Breast epithelium (tissue), 4 donors: ENCODE measurements around the gene ANKK1. TPM values are rescaled to one million over a fixed set of nuclear protein-coding genes. Genes with fewer than 3 reads are reported as not detected.
A peak's percentile ranks its signal among the peaks of the same experiment; 100 is the strongest.

Source experiments
- DNase-seq, 2 donors: peaks; one replicate each; pipeline ENCODE4 v3.0.0-alpha.2; 2019; ENCODE audit warnings: low spot score in 2 of 2
- H3K27ac ChIP-seq, 2 donors: fragments of 200-600 bp; sonication (generic) in 1 of 2; one replicate each; pipeline ENCODE4 v1.5.1; 2016 to 2019; ENCODE audit warnings: mild to moderate bottlenecking in 1 of 2
- H3K27me3 ChIP-seq, 2 donors: fragments of 200-600 bp; sonication (generic) in 1 of 2; one replicate each; pipeline versions ENCODE4 v1.5.1 to v1.6.0; 2017 to 2019; ENCODE audit warnings: control low read depth in 1 of 2, mild to moderate bottlenecking in 1 of 2
- H3K36me3 ChIP-seq: fragments of 200-600 bp; one replicate; pipeline ENCODE4 v1.5.1; 2019
- H3K4me1 ChIP-seq, 2 donors: fragments of 200-600 bp; sonication (generic); one replicate each; pipeline ENCODE4 v1.5.1; 2016 to 2019; ENCODE audit warnings: control low read depth in 1 of 2
- H3K4me3 ChIP-seq, 3 donors: fragments of 200-600 bp; sonication (generic); 1 replicate in 2 of 3; 2 replicates in 1 of 3; pipeline ENCODE4 v1.5.1; 2016 to 2019; ENCODE audit warnings: mild to moderate bottlenecking in 3 of 3, moderate library complexity in 2 of 3
- H3K9me3 ChIP-seq, 2 donors: fragments of 200-600 bp; sonication (generic) in 1 of 2; one replicate each; pipeline ENCODE4 v1.5.1; 2016 to 2019; ENCODE audit warnings: control low read depth in 1 of 2
- CTCF ChIP-seq, 3 donors: fragments of 450-650 bp; IDR thresholded peaks; one replicate each; pipeline ENCODE4 v1.5.1; 2016 to 2017; ENCODE audit warnings: antibody characterized with exemption in 3 of 3, mild to moderate bottlenecking in 3 of 3, moderate library complexity in 3 of 3
- POLR2A ChIP-seq: fragments of 450-650 bp; IDR thresholded peaks from one replicate; pipeline ENCODE4 v1.6.1; 2016; ENCODE audit warnings: antibody characterized with exemption, mild to moderate bottlenecking, moderate library complexity
- POLR2AphosphoS5 ChIP-seq, 3 donors: sonication (generic); formaldehyde crosslinking; IDR thresholded peaks; one replicate each; pipeline ENCODE4 v1.6.1; 2017; ENCODE audit warnings: antibody characterized with exemption in 3 of 3
- intact Hi-C: fragments of 100-400 bp; cut with DNase I; formaldehyde crosslinking; loops from one replicate; pipeline ENCODE4 v1.15.1; 2023; ENCODE audit warnings: low total_unique reads
- total RNA-seq, 3 donors: library from RNA; depleted of rRNA; stranded (reverse); fragments of >200 nt; gene quantifications; one replicate each; pipeline ENCODE4 v1.1.0, GENCODE V29; 2016

ANKK1 gene
- total RNA-seq, 3 donors from 2014 or later: 1.4 to 3.4 (median 1.6) TPM

DNA sequence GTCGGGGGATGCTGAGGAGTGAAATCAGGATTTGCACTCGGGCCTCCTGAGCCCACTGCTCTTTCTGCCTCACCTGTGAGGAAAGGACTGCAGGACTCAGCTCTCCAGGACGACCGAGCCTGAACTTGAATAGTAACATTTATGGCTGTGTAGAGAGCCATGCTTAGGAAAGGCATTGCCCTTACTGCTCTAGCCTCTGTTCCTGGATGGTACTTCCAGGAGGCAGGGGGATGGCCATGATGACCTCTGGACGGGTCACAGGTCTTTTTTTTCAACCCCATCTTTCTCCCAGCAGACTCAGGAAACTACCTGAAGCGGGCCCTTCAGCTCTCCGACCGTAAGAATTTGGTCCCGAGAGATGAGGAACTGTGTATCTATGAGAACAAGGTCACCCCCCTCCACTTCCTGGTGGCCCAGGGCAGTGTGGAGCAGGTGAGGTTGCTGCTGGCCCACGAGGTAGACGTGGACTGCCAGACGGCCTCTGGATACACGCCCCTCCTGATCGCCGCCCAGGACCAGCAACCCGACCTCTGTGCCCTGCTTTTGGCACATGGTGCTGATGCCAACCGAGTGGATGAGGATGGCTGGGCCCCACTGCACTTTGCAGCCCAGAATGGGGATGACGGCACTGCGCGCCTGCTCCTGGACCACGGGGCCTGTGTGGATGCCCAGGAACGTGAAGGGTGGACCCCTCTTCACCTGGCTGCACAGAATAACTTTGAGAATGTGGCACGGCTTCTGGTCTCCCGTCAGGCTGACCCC is 11.3 kb downstream of the ANKK1 start:
- no peaks in the 10 kb centered on the region for H3K9me3 ChIP-seq
- no peak overlapping the region for H3K27ac ChIP-seq
- no peaks in the 10 kb centered on the region for H3K27me3 ChIP-seq
- H3K36me3 ChIP-seq: no peaks in the 10 kb centered on the region
- TF ChIP-seq POLR2AphosphoS5 (IDR thresholded peaks at IDR 0.05): no peak
- no peak for TF ChIP-seq CTCF (IDR thresholded peaks at IDR 0.05)
- no peak for TF ChIP-seq POLR2A
- no peak for DNase-seq
- H3K4me3 ChIP-seq: no peak overlapping the region
- intact Hi-C loops: no loop called here
- H3K4me1 ChIP-seq: no peaks in the 10 kb centered on the region

- H3K4me3 ChIP-seq: no peak overlapping the region
- no peaks in the 10 kb centered on the region for H3K27me3 ChIP-seq
- no peak for TF ChIP-seq CTCF (IDR thresholded peaks at IDR 0.05)
- no peak for TF ChIP-seq POLR2A
- TF ChIP-seq POLR2AphosphoS5 (IDR thresholded peaks at IDR 0.05): no peak
- no peaks in the 10 kb centered on the region for H3K4me1 ChIP-seq
- intact Hi-C loops: no loop called here
- no peaks in the 10 kb centered on the region for H3K9me3 ChIP-seq
- no peak overlapping the region for H3K27ac ChIP-seq
- DNase-seq: no peak
- H3K36me3 ChIP-seq: no peaks in the 10 kb centered on the region
Observed at GRCh38 chr11:113400631-113401230, 13.2 kb downstream of the ANKK1 start.

DNA sequence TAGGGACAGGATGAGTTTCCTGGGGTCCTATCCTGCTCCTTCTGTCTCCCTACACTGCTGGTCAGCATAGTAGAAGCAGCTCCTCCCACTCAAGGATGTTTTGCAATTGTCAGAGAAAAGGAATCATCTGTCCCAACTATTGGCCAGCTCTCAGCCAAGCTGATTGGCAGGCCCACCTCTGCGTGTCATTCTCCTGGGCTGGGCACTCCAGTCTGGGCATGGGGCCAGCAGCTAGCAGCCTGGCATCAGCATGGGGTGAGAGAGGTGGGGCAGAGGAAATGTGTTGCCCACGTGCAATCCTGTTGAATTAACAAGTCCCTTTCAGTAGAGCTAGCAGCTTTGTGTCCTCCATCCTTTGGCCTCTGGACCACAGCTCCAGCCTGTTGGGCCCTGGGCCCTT is 14.1 kb downstream of the ANKK1 start:
- no peaks in the 10 kb centered on the region for H3K36me3 ChIP-seq
- peak in 2 of 3 donors; percentile 39 to 48 for TF ChIP-seq POLR2AphosphoS5 (IDR thresholded peaks at IDR 0.05)
- TF ChIP-seq POLR2A: no peak
- no peak for TF ChIP-seq CTCF (IDR thresholded peaks at IDR 0.05)
- intact Hi-C loops: no loop called here
- no peaks in the 10 kb centered on the region for H3K9me3 ChIP-seq
- no peak overlapping the region for H3K4me3 ChIP-seq
- no peaks in the 10 kb centered on the region for H3K27me3 ChIP-seq
- peak; percentile 75 to 94 for DNase-seq
- H3K27ac ChIP-seq: peak overlapping the region; percentile 30 to 44
- no peaks in the 10 kb centered on the region for H3K4me1 ChIP-seq

- no peaks in the 10 kb centered on the region for H3K9me3 ChIP-seq
- H3K27me3 ChIP-seq: no peaks in the 10 kb centered on the region
- H3K27ac ChIP-seq: peak overlapping the region in 1 of 2 donors; percentile 43
- H3K36me3 ChIP-seq: no peaks in the 10 kb centered on the region
- no peaks in the 10 kb centered on the region for H3K4me1 ChIP-seq
- no peak for DNase-seq
- no peak for TF ChIP-seq CTCF (IDR thresholded peaks at IDR 0.05)
- intact Hi-C loops: no loop called here
- no peak overlapping the region for H3K4me3 ChIP-seq
Observed at GRCh38 chr11:113404859-113405430, 17.4 kb downstream of the ANKK1 start.
